Spleen (tissue), 11 donors: Measurements from ENCODE around the gene FHAD1. TPM values are rescaled to one million over a fixed set of nuclear protein-coding genes. Genes with fewer than 3 reads are reported as not detected.

Experiments
- DNase-seq: peaks from one replicate; pipeline ENCODE4 v3.0.0-alpha.2; 2020
- H3K27ac ChIP-seq, 8 donors: fragments of 200-600 bp; sonication (generic) in 7 of 8; 1 replicate in 4 of 8; 2 replicates in 4 of 8; pipeline versions ENCODE4 v1.5.0 to v1.8.0; 2016 to 2021; ENCODE audit warnings: inconsistent platforms in 4 of 8, mild to moderate bottlenecking in 4 of 8, moderate library complexity in 1 of 8
- H3K27me3 ChIP-seq, 7 donors: fragments of 200-600 bp; sonication (generic) in 6 of 7; replicated peaks in 1 of 7; 1 replicate in 4 of 7; 2 replicates in 3 of 7; pipeline versions ENCODE4 v1.5.0 to v1.8.0; 2016 to 2021; ENCODE audit warnings: inconsistent platforms in 3 of 7, mild to moderate bottlenecking in 1 of 7
- H3K36me3 ChIP-seq, 6 donors: fragments of 200-600 bp; sonication (generic) in 5 of 6; 1 replicate in 4 of 6; 2 replicates in 2 of 6; pipeline versions ENCODE4 v1.5.0 to v1.8.0; 2016 to 2021; ENCODE audit warnings: inconsistent platforms in 2 of 6
- H3K4me1 ChIP-seq, 6 donors: fragments of 200-600 bp; sonication (generic) in 5 of 6; 1 replicate in 3 of 6; 2 replicates in 3 of 6; pipeline versions ENCODE4 v1.5.0 to v1.8.0; 2016 to 2021; ENCODE audit warnings: inconsistent platforms in 3 of 6
- H3K4me3 ChIP-seq, 8 donors: fragments of 200-600 bp; sonication (generic) in 7 of 8; 1 replicate in 4 of 8; 2 replicates in 4 of 8; pipeline versions ENCODE4 v1.5.0 to v1.8.0; 2016 to 2021; ENCODE audit warnings: inconsistent platforms in 4 of 8, mild to moderate bottlenecking in 4 of 8, moderate library complexity in 2 of 8
- H3K9me3 ChIP-seq, 8 donors: fragments of 200-600 bp; sonication (generic) in 7 of 8; 1 replicate in 4 of 8; 2 replicates in 4 of 8; pipeline versions ENCODE4 v1.5.0 to v1.8.0; 2016 to 2021; ENCODE audit warnings: inconsistent platforms in 4 of 8
- CTCF ChIP-seq, 11 experiments: fragments of 200-600 bp in 7 of 11; fragments of 450-650 bp in 4 of 11; sonication (generic) in 4 of 11; IDR thresholded peaks in 8 of 11; conservative IDR thresholded peaks in 3 of 11; 1 replicate in 7 of 11; 2 replicates in 4 of 11; pipeline versions ENCODE4 v1.4.0 to v1.8.0; 2016 to 2021; ENCODE audit warnings: antibody characterized with exemption in 11 of 11, inconsistent platforms in 4 of 11, mild to moderate bottlenecking in 1 of 11
- POLR2A ChIP-seq, 3 donors: fragments of 450-650 bp; IDR thresholded peaks; one replicate each; pipeline ENCODE4 v1.5.1; 2017; ENCODE audit warnings: antibody characterized with exemption in 3 of 3, mild to moderate bottlenecking in 1 of 3
- POLR2AphosphoS5 ChIP-seq, 3 donors: sonication (generic); formaldehyde crosslinking; IDR thresholded peaks; one replicate each; pipeline ENCODE4 v1.5.1; 2017; ENCODE audit warnings: antibody characterized with exemption in 3 of 3
- WGBS, 5 donors: extraction: QIAGEN DNeasy Blood & Tissue Kit in 3 of 5; methylation state at CpG; one replicate each; pipeline versions ENCODE4 v1.1.5 to v1.1.7; 2013 to 2018; 5-methylcytosine and 5-hydroxymethylcytosine counted together
- intact Hi-C: fragments of 100-400 bp; cut with DNase I; formaldehyde crosslinking; loops from one replicate; pipeline ENCODE4 v1.15.0; 2023; ENCODE audit warnings: low total_unique reads
- polyA plus RNA-seq, 3 donors: library from polyadenylated mRNA; stranded (reverse); fragments of 200-250 nt; gene quantifications; one replicate each; pipeline ENCODE4 v1.2.1, GENCODE V29; 2013
- total RNA-seq, 7 donors: library from RNA; depleted of rRNA in 3 of 7; stranded (reverse); fragments of >200 nt in 3 of 7; fragmentation: NEBNext Ultra II Directional in 4 of 7; extraction: Animal tissue kit (Norgen Biotek cat#: 25700) in 4 of 7; gene quantifications; one replicate each; pipeline versions ENCODE4 v1.1.0 to v1.2.1, GENCODE V29; 2016 to 2021
- donor health status: healthy with polysubstance abuse.
- donor health status: DM: no; HTN: no; CAD: no; lungs with moderate emphysema.
- donor health status: DM: no; HTN: no; CAD: no.
- donor health status: Bipolar disorder and iron deficiency.
- donor health status: healthy.
- donor health status: DM: no; HTN: no; CAD: no.
- donor health status: DM: yes; HTN: yes; CAD: no.

Gene FHAD1
- total and polyA plus RNA-seq, 10 donors, result 0.22 to 1.0 (median 0.28) TPM; not detected in 3

DNA sequence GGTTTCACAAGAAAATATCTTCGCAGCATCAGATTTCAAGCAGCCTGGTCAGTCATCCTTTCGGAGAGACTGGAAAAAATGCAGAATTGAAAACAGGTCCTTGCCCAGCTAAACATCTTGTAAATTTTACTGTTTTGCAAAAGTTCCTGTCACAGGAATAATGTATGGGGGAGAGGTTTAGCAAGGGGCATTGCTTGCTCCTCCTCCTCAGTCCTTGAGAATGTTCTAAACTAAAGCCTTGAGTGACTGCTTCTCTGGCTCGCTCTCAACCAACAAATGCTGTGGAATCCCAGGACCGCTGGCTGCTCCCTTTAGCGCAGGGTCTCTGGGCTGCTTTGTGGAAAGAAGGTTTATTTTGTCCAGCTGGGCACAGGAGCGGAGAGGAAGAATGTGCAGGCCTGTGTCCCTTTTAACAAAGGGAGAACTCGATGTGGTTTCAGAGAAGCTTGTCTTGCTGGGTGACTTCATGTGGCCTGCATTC, 33.6 kb upstream of the FHAD1 start:
- TF ChIP-seq POLR2AphosphoS5 (IDR thresholded peaks at IDR 0.05) (no peak), CTCF (IDR thresholded peaks at IDR 0.05 in 8 of 11, conservative IDR thresholded peaks at IDR 0.05 in 3 of 11) (no peak), POLR2A (IDR thresholded peaks at IDR 0.05) (no peak)
- Histone ChIP-seq H3K4me3 (no peak overlapping the region), H3K27ac (peak overlapping the region in 5 of 8 donors; percentile 20 to 47 (median 33)), H3K9me3 (no peaks in the 10 kb centered on the region), H3K4me1 (peaks cover 0 to 35% (median 8%) of the 10 kb centered on the region in 6 donors), H3K36me3 (peaks cover 0 to 7% (median 0%) of the 10 kb centered on the region in 6 donors), H3K27me3 (no peaks in the 10 kb centered on the region)
- intact Hi-C loops, result no loop called here
- no peak for DNase-seq
- WGBS, 5 donors, result 55 to 74% (median 71%) methylated on average over 7 of the region's 7 CpGs

DNA sequence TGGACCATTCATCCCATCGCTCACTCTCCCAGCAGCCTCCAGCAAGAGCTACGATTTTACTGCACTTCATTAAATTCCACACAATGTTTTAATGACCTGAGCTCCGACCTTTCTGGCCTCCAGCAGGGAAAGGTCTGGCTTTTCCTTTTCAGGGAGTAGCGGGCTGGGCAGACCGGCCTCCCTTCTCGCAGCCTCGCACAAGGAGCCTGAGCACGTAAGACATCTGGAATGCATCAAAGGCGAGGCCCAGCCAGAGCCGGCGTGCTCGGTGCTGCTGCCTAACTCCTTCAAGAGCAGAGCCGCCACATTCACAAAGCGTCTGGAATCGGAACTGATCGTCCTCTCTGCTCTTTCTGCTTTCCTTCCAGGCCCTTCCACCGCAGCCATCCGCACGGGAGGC, 32.5 kb upstream of the FHAD1 start:
- H3K27ac ChIP-seq, result peak overlapping the region in 2 of 8 donors; percentile 33 to 47
- intact Hi-C loops, result no loop called here
- WGBS, 5 donors, result 72 to 89% (median 84%) methylated on average over 18 to 19 of the region's 19 CpGs

DNA sequence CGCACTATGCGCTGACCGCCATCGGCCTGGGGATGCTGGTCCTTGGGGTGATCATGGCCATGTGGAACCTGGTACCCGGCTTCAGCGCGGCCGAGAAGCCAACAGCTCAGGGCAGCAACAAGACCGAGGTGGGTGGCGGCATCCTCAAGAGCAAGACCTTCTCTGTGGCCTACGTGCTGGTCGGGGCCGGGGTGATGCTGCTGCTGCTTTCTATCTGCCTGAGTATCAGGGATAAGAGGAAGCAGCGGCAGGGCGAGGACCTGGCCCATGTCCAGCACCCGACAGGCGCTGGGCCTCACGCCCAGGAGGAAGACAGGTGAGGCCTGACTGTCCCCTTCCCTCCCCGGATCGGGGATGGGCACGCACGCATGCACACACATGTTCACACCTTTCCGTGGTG, 31.9 kb upstream of the FHAD1 start:
- peaks cover 0 to 16% (median 0%) of the 10 kb centered on the region in 6 donors for H3K36me3 ChIP-seq
- DNase-seq, result no peak
- intact Hi-C loops, result no loop called here
- no peak overlapping the region for H3K4me3 ChIP-seq
- no peak for TF ChIP-seq CTCF (IDR thresholded peaks at IDR 0.05 in 8 of 11, conservative IDR thresholded peaks at IDR 0.05 in 3 of 11)
- no peak for TF ChIP-seq POLR2A (IDR thresholded peaks at IDR 0.05)
- no peak for TF ChIP-seq POLR2AphosphoS5 (IDR thresholded peaks at IDR 0.05)
- H3K4me1 ChIP-seq, result peaks cover 0 to 41% (median 11%) of the 10 kb centered on the region in 6 donors
- peak overlapping the region in 1 of 8 donors; percentile 28 for H3K27ac ChIP-seq
- H3K27me3 ChIP-seq, result no peaks in the 10 kb centered on the region
- H3K9me3 ChIP-seq, result no peaks in the 10 kb centered on the region
- 87 to 95% (median 90%) methylated on average over 23 of the region's 23 CpGs for WGBS, 5 donors

More for the DNA sequence above, 32.5 kb upstream of the FHAD1 start:
- no peak for TF ChIP-seq POLR2AphosphoS5 (IDR thresholded peaks at IDR 0.05)
- no peak for TF ChIP-seq CTCF (IDR thresholded peaks at IDR 0.05 in 8 of 11, conservative IDR thresholded peaks at IDR 0.05 in 3 of 11)
- no peak for TF ChIP-seq POLR2A (IDR thresholded peaks at IDR 0.05)
- H3K27me3 ChIP-seq, result no peaks in the 10 kb centered on the region
- peaks cover 0 to 41% (median 11%) of the 10 kb centered on the region in 6 donors for H3K4me1 ChIP-seq
- no peak overlapping the region for H3K4me3 ChIP-seq
- peaks cover 0 to 11% (median 0%) of the 10 kb centered on the region in 6 donors for H3K36me3 ChIP-seq
- no peaks in the 10 kb centered on the region for H3K9me3 ChIP-seq
- no peak for DNase-seq

GRCh38 chr1:15217654-15218053, 29.4 kb upstream of the FHAD1 start:
- 54 to 100% (median 91%) methylated on average over 1 of the region's 1 CpG for WGBS, 5 donors
- H3K27ac ChIP-seq, result no peak overlapping the region
- no peaks in the 10 kb centered on the region for H3K9me3 ChIP-seq
- peaks cover 0 to 16% (median 0%) of the 10 kb centered on the region in 6 donors for H3K36me3 ChIP-seq
- DNase-seq, result no peak
- peaks cover 0 to 37% (median 11%) of the 10 kb centered on the region in 6 donors for H3K4me1 ChIP-seq
- intact Hi-C loops, result no loop called here
- no peaks in the 10 kb centered on the region for H3K27me3 ChIP-seq
- H3K4me3 ChIP-seq, result no peak overlapping the region
- TF ChIP-seq CTCF (IDR thresholded peaks at IDR 0.05 in 8 of 11, conservative IDR thresholded peaks at IDR 0.05 in 3 of 11), result no peak
- TF ChIP-seq POLR2AphosphoS5 (IDR thresholded peaks at IDR 0.05), result no peak
- no peak for TF ChIP-seq POLR2A (IDR thresholded peaks at IDR 0.05)
